B cell (primary cell): Measurements from ENCODE around the gene SARNP.

Experiments used
- CTCF ChIP-seq: fragments of 200-600 bp; IDR thresholded peaks from one replicate; pipeline ENCODE4 v1.8.0; 2022; ENCODE audit warnings: antibody characterized with exemption, mild to moderate bottlenecking
- EZH2 ChIP-seq: IDR thresholded peaks from 2 replicates; pipeline ENCODE4 v1.6.1; 2012; ENCODE audit warnings: borderline replicate concordance, low read depth, mild to moderate bottlenecking, moderate library complexity, low read length; ENCODE audit not compliant: insufficient read depth, poor library complexity, severe bottlenecking

DNA sequence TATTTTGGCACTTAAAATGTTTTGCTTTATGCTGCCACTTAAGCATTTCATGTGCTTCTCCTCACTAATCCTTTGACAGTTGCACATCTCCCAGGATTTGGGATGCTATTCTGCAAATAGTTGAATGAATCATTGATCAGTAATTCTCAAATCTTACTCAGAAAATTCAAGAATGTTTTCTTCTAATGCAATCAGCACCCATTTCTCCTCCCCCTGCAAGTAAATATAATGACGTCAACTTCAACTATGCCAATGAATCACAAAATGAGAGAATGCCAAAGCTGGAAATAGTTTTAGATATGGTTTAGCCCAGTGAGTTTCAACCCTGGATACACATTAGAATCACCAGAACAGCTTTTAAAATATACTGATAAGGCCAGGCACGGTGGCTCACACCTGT lies 103.8 kb downstream of the SARNP start:
- TF ChIP-seq CTCF (no peak), EZH2 (no peak)
